Eye (tissue), 1 donor: ENCODE data around the gene KRTAP5-5.
"Not testable (repeated sequence)": the region's sequence is repeated elsewhere in the genome, so short reads cannot be mapped to it uniquely, and the experiment has no call there.

Experiments used
- DNase-seq: peaks from one replicate; pipeline ENCODE4 v3.0.0-alpha.2; 2015

Gene KRTAP5-5

DNA sequence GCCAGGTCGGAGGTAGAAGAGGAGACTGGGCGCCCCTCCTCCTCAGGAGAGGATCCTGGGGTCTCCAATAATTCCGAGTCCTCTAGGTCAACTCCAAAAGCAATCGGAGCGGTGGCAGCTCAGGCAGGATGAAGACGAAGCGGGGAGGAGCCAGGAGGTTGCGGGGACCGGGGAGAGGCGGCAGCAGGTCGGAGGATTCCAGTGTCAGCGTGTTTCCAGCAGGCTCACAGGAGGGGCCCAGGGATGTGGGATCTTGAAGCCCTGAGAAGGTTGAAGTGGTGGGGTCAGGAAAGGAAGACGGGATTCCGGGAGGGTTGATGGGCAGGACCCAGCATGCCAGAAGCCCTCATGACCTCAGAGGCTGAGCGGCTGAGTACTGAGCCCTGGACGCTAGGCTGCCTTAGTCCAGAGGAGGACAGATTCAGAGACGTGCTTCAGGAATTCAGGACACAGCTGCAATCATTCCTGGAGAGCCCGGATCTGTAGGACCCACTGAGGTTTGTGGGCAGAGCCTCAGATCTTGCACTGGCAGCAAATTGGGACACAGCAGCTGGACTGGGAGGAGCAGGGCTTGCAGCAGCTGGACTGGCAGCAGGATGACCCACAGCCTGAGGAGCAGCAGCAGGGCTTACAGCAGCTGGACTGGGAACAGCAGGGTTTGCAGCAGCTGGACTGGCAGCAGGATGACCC, 22.3 kb upstream of the KRTAP5-5 start:
- DNase-seq: peak; percentile 49

GRCh38 chr11:1607901-1608300, 21.7 kb upstream of the KRTAP5-5 start:
- not testable (repeated sequence) for DNase-seq

GRCh38 chr11:1608363-1608762, 21.2 kb upstream of the KRTAP5-5 start, which contains the start of gene KRTAP5-3:
Gene KRTAP5-3 (minus strand): TSS chr11:1608463. CDS start chr11:1608385, 78 bp downstream.
- no peak for DNase-seq

DNA sequence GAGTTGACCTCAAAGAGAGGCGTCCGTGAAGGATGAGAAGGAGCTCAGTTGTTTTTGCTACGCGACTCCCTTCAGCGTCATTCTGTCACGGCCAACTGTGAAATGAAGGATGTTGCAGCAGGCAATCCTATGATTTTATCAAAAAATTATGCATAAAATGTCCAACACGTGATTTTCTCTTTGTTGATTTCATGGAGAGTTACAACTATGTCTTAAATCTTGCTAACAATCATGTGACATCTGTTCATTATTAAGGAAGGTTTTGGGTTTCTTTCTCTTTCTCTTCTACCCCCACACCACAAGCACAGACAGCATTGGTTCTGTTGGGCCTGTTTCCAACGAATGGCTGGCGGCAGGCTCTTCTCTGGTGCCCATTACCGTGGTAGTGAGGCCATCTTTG, 11.3 kb upstream of the KRTAP5-5 start:
- DNase-seq: peak; percentile 20

GRCh38 chr11:1619449-1619848, 10.1 kb upstream of the KRTAP5-5 start:
- no peak for DNase-seq

GRCh38 chr11:1622086-1622485, 7.5 kb upstream of the KRTAP5-5 start, which contains the start of gene KRTAP5-4:
Gene KRTAP5-4 (minus strand): TSS chr11:1622138. CDS start chr11:1622093, 45 bp downstream.
- DNase-seq: no peak

- DNase-seq: no peak
These were observed 5.9 kb upstream of the KRTAP5-5 start for GRCh38 chr11:1623716-1624115.

- DNase-seq: no peak
These were observed 5.0 kb upstream of the KRTAP5-5 start for GRCh38 chr11:1624621-1625020.

GRCh38 chr11:1625541-1625940, 4.0 kb upstream of the KRTAP5-5 start:
- DNase-seq: no peak

- peak; percentile 87 for DNase-seq
These were observed 859 bp upstream of the KRTAP5-5 start for GRCh38 chr11:1628506-1629325.

- DNase-seq: peak; percentile 15
These were observed 696 bp downstream of the KRTAP5-5 start for GRCh38 chr11:1630271-1630670.

- no peak for DNase-seq
These were observed 1.5 kb downstream of the KRTAP5-5 start for GRCh38 chr11:1631066-1631568.

DNA sequence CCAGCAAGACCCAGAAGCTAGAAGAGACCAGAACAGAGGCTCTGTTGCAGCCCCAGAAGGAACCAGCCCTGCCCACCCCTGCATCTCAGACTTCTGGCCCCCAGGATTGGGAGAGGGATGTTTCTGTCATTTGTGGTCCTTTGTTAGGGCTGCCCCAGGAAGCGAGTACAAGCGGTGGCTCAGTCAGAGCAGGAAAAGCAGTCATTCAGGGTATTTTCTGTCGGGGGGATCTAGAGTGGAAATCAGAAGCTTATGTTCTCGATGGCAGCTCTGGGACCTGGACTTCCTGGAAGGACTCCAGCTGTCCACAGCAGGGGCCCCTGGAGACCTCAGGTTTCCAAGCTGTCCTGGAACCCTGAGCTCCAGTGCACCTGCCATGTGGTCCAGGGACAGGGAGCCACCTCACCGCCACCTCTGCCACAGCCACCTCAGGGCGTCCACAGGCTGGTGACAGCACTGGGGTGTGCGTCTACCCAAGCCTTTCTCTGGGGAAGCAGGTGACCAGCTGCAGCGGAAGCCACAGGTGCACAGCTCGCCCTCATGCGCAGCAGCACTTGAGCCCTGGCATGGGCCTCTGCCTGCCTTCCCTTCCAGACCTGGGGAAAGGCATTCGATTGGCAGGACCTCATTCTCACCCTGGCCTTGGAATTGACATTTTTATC, 2.6 kb downstream of the KRTAP5-5 start:
- no peak for DNase-seq

DNA sequence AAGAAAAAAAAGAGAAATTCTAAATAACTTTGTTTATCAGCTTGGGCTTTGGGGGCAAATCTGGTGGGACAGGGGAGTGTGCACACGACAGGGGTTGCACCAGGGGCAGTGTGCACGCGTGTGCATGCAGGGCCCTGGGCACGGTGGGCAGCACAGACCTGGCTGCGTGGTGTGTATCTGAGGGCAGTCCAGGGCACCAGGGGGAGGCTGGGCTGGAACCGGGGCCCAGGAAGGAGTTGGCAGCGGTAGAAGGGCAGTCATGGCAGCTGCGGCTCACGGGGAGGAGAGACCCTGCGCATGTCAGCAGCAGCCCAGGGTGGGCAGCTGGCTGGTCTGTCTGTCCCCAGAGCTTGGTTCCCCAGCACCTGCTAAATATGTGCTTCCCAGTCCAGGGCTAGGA, 4.3 kb downstream of the KRTAP5-5 start:
- DNase-seq: no peak

DNA sequence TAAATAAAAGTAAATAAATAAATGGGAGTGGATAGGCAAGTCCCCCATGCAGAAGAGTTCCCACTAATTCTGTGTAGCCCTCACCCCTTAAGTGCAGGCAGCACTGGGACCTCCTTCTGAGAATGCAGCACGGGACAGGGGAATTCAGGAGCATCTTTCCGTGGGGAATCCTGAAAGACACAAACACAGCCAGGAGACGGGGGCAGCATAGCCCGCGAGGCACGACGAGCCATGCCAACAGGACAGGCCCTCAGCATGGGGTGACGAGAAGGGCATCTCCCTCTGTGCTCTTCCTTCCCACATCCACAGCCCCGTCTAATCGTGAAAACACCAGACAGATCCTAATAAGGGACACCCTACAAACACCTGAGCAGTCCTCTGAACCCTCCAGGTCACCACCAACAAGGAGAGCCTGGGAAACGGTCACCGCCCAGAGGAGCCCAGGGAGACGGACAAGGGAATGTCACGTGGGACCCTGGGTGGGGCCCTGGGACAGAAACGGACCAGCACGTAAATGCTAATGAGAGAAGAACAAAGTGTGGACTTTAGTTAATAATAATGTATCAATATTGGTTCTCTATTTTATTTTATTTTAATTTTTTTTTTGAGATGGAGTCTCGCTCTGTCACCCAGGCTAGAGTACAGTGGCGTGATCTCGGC, 6.8 kb downstream of the KRTAP5-5 start:
- DNase-seq: no peak

DNA sequence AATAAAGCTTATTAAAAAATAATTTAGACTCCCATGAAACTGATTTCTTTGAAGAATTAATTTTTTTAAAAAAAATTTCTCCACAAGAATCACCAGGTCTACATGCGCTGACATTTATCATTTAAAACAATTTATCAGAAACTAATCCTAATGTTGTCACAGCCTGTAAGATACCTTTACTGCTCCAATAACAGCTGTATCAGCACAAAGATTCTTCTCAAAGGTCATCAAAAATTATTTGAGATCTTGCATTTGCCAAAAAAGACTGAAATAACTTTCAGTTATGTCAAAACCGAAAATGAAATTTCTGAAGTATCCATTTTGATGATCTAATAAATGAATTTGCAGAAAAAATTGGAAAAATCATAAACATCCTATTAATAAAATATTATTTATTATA, 8.1 kb downstream of the KRTAP5-5 start:
- DNase-seq: no peak

DNA sequence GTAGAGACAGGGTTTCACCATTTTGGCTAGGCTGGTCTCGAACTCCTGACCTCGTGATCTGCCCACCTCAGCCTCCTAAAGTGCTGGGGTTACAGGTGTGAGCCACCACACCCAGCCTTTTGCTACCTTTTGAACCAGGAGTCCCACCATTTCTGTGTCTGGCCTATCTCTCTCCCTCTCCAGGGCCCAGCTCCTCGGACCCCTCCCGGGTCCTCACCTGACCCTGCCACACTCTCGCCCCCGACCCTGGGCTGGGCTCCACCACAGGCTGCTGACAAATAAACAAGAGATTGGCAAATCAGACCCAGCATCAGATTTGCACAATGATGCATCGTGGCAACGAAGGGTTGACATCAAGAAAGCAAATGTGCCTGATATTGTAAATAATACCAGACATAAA, 8.8 kb downstream of the KRTAP5-5 start:
- DNase-seq: no peak

DNA sequence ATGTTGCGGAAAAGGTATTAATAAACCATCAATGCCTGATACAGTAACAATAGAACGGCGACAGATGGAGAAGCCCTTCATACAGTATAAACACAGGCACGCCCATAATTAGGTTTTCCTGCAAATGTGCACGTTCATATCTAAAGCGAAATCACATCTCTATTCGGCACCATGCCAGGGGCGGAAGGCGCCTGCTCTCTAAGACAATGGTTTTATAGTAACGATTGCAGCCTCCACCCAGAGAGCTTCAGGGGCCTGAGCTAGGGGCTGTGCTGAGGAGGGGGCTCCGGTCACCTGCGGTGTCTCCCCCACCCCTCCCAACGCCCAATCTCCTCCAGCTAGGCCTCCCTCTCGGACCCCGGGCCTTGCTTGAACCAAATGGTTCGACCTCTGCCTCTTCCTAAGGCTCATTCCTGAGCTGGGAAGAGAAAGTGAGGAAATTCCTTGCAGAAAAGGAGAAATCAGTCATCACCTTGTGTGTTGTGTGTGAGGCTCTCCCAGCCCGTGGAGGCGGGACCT, 9.6 kb downstream of the KRTAP5-5 start:
- DNase-seq: peak; percentile 56

DNA sequence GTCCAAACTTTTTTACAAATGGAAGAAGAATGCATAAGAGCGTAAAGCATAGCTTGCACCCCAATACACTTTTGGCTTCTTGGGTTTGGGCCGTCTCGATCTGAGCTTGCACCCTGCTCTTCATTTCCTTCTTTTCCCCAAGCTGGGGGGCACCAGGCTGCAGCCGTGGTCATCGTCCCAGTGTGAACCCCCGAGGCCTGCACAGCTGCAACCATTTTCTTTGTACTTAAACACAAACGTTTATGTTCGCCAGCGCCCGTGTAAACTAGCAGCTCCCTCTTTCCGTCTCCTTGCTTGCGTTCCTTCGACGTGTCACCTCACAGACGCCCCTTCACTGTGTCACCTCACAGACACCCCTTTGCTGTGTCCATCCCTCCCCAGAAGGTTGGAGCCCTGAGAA, 10.1 kb downstream of the KRTAP5-5 start:
- DNase-seq: no peak

- DNase-seq: peak; percentile 64
These were observed 10.7 kb downstream of the KRTAP5-5 start for GRCh38 chr11:1640076-1640946.

DNA sequence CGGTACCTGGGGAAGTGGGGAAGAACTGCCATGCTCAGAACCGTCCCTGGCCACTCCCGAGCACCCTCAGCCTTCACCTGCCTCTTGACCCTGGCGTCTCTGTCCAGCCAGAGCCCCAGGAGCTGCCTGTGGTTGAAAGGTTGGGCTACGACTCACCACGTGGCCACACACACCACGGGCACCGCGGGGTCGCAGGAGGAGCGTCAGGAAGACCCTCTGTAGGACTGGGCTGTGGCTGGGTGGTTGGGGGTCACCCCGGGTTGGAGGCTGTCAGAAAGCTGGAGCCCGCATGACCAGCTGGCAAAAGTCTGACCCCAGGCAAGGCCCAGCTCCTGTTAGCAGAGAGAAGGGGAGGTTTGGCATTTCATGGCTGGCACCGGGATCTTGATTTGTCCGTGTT, 11.5 kb downstream of the KRTAP5-5 start:
- no peak for DNase-seq
